K562 (cell line): ENCODE measurements around the gene TASP1. TPM values are rescaled to one million over a fixed set of nuclear protein-coding genes. Genes with fewer than 3 reads are reported as not detected.

Experiments used
- E2F1 ChIP-seq: sonication (generic); formaldehyde crosslinking; IDR thresholded peaks from 2 replicates; pipeline ENCODE4 v1.8.1; 2023; ENCODE audit warnings: mild to moderate bottlenecking, missing genetic modification reagents, moderate library complexity
- IFI16 ChIP-seq: fragments of 250-450 bp; sonication (Bioruptor Pico); IDR thresholded peaks from 2 replicates; pipeline ENCODE4 v2.1.2; 2022; ENCODE audit warnings: mild to moderate bottlenecking, inconsistent platforms
- KDM2B ChIP-seq: fragments of 250-450 bp; sonication (Bioruptor Pico); IDR thresholded peaks from 2 replicates; pipeline ENCODE4 v1.8.0; 2021; ENCODE audit warnings: mild to moderate bottlenecking, moderate library complexity
- MAZ ChIP-seq, 2 experiments: fragments of 450-650 bp in 1 of 2; sonication (generic) in 1 of 2; formaldehyde crosslinking; IDR thresholded peaks in 1 of 2; conservative IDR thresholded peaks in 1 of 2; 2 replicates each; pipeline versions ENCODE4 v1.4.0 to v1.5.0; 2020; ENCODE audit warnings: mild to moderate bottlenecking in 1 of 2, missing genetic modification reagents in 1 of 2
- MGA ChIP-seq: fragments of 450-650 bp; IDR thresholded peaks from 2 replicates; pipeline ENCODE4 v1.6.1; 2016; ENCODE audit warnings: mild to moderate bottlenecking, moderate library complexity
- POLR2B ChIP-seq: fragments of 450-650 bp; IDR thresholded peaks from 2 replicates; pipeline ENCODE4 v1.6.1; 2018; ENCODE audit warnings: low read depth; ENCODE audit not compliant: partially characterized antibody
- SIN3A ChIP-seq, 2 experiments: fragments of 150-350 bp in 1 of 2; IDR thresholded peaks; 2 replicates each; pipeline ENCODE4 v1.6.1; 2011 to 2016; ENCODE audit warnings: borderline replicate concordance in 2 of 2, low read depth in 2 of 2, low read length in 2 of 2, mild to moderate bottlenecking in 2 of 2, moderate library complexity in 2 of 2; ENCODE audit not compliant: control insufficient read depth in 1 of 2
- SMC3 ChIP-seq: conservative IDR thresholded peaks from 2 replicates; pipeline ENCODE4 v1.6.1; 2011; ENCODE audit warnings: low read depth, low read length, improper control_type of control experiment; ENCODE audit not compliant: insufficient read depth
- ZBTB2 ChIP-seq: fragments of 450-650 bp; IDR thresholded peaks from 2 replicates; pipeline ENCODE4 v1.6.1; 2016; ENCODE audit warnings: antibody characterized with exemption
- polyA plus RNA-seq, 8 experiments: library from polyadenylated mRNA; depleted of rRNA in 4 of 8; stranded (reverse) in 5 of 8; unstranded in 3 of 8; fragments of >200 nt; fragmentation: Nextera tagmentation in 2 of 8; fragmentation: Illumina TruSeq in 1 of 8; extraction: Ambion mirVana in 2 of 8; extraction: Trizol in 1 of 8; gene quantifications; 2 replicates each; pipeline versions ENCODE4 v1.2.1 to v1.2.3, GENCODE V29; 2011 to 2014; ENCODE audit warnings: inconsistent platforms in 1 of 8, missing spikeins in 1 of 8
- total RNA-seq, 7 experiments: library from RNA; depleted of rRNA in 6 of 7; stranded (reverse); fragments of >200 nt in 6 of 7; fragmentation: Illumina TruSeq in 2 of 7; extraction: Trizol in 2 of 7; gene quantifications; 2 replicates each; pipeline versions ENCODE4 v1.2.1 to v1.2.3, GENCODE V29; 2011 to 2021; ENCODE audit warnings: low replicate concordance in 1 of 7

The TASP1 gene
- total and polyA plus RNA-seq, 9 of the 15 experiments (the other 6 are each of a cell fraction or from before 2014, with no cell fraction given): 3.7 to 10.6 (median 6.4) TPM

GRCh38 chr20:13638496-13639149 lies at the start of gene TASP1 (continued):
- TF ChIP-seq IFI16 (CRISPR knock-in tag) (no peak), SMC3 (no peak), MGA (no peak; the same call in 1 of the 2 replicates), MAZ (CRISPR knock-in tag; conservative IDR thresholded peaks at IDR 0.05 in 1 of 2, IDR thresholded peaks at IDR 0.05 in 1 of 2) (peak in 1 of 2 experiments; percentile 59; a peak in 1 of 4 replicates), ZBTB2 (0 out of 2 replicates have a peak, but pooled peaks have one; percentile 27), POLR2B (peak; percentile 38), KDM2B (no peak), E2F1 (CRISPR knock-in tag) (no peak), SIN3A (IDR thresholded peaks at IDR 0.05; ENCODE audit: borderline replicate concordance in 2 of 2, control insufficient read depth in 1 of 2, low read depth in 2 of 2, low read length in 2 of 2) (peak; percentile 72 to 81; a peak in 2 of 4 replicates)
